Measurements from ENCODE around the gene STARD13. TPM values are rescaled to one million over a fixed set of nuclear protein-coding genes. Genes with fewer than 3 reads are reported as not detected.

STARD13 gene
- total and polyA plus RNA-seq, 8 donors, result 4.4 to 158 (median 44.0) TPM

DNA sequence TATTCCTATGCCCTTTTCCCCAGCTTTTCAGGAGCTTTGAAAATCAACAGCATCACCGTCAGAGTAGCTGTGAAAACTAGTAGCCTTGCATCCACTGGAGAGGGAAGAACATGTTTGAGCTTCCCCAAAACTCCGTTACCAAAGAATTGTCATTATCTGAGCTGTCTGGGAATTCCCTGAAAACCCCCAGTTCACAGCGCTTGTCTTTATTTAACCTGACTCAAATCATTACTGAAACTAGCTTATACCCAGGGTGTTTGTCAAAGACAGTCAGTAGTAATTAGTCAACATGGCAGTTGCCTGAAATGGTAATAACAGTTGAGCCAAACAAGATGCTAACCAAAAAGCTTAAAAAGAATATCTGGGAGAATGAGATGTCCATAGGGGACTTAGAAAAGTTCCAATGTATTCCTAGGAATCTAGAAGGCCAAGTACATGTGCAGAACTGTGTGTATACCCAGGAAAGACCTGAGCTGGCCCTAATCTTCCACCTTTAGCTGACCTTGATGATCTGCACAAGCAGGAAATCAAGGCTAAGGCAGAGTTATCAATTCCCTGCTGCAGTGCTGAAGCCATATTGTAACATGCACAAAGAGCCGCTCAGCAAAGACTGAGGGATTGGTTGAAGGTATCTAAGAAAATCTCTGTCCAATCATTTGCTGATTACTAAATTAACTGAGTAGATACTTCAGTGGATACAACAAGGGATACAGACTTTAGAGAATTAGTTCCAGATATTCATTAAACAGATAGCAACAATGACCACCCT, 138.5 kb downstream of the STARD13 start:
- intact Hi-C loops (cut with DNase I; ENCODE audit: low total_unique reads), result no loop called here
- WGBS, 5 donors, result 62 to 90% (median 74%) methylated on average over 4 of the region's 4 CpGs
- no peaks in the 10 kb centered on the region for H3K27me3 ChIP-seq

DNA sequence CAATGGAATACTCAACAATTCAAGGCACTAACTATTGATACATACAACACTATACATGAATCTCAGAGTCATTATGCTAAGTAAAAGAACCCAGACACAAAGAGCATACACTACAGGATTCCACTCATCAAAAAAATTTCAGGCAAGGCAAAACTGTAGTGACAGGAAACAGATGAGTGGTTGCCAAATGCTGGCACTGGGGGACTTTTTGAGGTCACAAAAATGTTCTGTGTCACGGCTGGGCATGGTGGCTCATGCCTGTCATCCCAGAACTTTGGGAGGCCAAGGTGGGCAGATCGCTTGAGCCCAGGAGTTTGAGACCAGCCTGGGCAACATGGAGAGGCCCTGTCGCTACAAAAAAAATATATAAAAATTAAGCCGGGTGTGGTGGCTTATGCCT, 139.9 kb downstream of the STARD13 start:
- DNase-seq, result no peak
- H3K4me1 ChIP-seq, result peaks cover 0 to 23% (median 8%) of the 10 kb centered on the region in 4 donors
- 83 to 95% (median 90%) methylated on average over 3 to 4 of the region's 4 CpGs for WGBS, 5 donors
- H3K4me3 ChIP-seq, result no peak overlapping the region
- no peaks in the 10 kb centered on the region for H3K27me3 ChIP-seq
- H3K27ac ChIP-seq, result no peak overlapping the region
- H3K9me3 ChIP-seq, result no peaks in the 10 kb centered on the region
- peaks cover 3 to 18% (median 13%) of the 10 kb centered on the region in 4 donors for H3K36me3 ChIP-seq
- intact Hi-C loops (cut with DNase I; ENCODE audit: low total_unique reads), result no loop called here
- TF ChIP-seq POLR2A (IDR thresholded peaks at IDR 0.05) (no peak), EP300 (IDR thresholded peaks at IDR 0.05) (no peak), POLR2AphosphoS5 (IDR thresholded peaks at IDR 0.05) (no peak)
- TF ChIP-seq, protein P1, sequence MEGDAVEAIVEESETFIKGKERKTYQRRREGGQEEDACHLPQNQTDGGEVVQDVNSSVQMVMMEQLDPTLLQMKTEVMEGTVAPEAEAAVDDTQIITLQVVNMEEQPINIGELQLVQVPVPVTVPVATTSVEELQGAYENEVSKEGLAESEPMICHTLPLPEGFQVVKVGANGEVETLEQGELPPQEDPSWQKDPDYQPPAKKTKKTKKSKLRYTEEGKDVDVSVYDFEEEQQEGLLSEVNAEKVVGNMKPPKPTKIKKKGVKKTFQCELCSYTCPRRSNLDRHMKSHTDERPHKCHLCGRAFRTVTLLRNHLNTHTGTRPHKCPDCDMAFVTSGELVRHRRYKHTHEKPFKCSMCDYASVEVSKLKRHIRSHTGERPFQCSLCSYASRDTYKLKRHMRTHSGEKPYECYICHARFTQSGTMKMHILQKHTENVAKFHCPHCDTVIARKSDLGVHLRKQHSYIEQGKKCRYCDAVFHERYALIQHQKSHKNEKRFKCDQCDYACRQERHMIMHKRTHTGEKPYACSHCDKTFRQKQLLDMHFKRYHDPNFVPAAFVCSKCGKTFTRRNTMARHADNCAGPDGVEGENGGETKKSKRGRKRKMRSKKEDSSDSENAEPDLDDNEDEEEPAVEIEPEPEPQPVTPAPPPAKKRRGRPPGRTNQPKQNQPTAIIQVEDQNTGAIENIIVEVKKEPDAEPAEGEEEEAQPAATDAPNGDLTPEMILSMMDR (IDR thresholded peaks at IDR 0.05), result no peak

More for the DNA sequence above, 138.5 kb downstream of the STARD13 start:
- Histone ChIP-seq H3K36me3 (peaks cover 0 to 7% (median 3%) of the 10 kb centered on the region in 4 donors), H3K27ac (no peak overlapping the region), H3K4me1 (peaks cover 0 to 29% (median 10%) of the 10 kb centered on the region in 4 donors), H3K4me3 (no peak overlapping the region), H3K9me3 (no peaks in the 10 kb centered on the region)
- no peak for TF ChIP-seq EP300 (IDR thresholded peaks at IDR 0.05)
- no peak for TF ChIP-seq POLR2A (IDR thresholded peaks at IDR 0.05)
- TF ChIP-seq, protein P1 (IDR thresholded peaks at IDR 0.05), result no peak
- no peak for TF ChIP-seq POLR2AphosphoS5 (IDR thresholded peaks at IDR 0.05)
- no peak for DNase-seq

DNA sequence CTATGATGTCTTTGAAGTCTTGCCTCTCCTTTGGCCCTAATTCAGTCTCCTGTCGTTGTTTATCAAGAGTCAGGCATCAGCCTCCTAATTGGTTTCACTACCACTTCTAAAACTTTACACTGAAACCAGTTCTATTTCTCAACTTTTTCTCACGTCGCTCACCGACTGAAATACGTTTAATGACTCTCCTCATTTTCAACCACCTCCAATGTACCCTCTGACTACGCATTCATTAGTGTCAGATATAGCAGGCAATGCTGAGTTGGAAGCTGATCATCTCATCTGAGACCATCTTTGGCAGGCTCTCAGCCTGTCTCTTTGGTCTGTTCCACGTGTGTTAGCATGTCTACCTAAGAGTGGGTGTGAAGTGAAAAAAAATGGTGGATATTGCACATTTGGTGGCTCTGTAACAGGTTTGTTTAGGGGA, 141.2 kb downstream of the STARD13 start:
- no peaks in the 10 kb centered on the region for H3K27me3 ChIP-seq
- no peak overlapping the region for H3K27ac ChIP-seq
- H3K36me3 ChIP-seq, result peaks cover 3 to 25% (median 21%) of the 10 kb centered on the region in 4 donors
- no peak overlapping the region for H3K4me3 ChIP-seq
- DNase-seq, result no peak
- 88 to 94% (median 91%) methylated on average over 7 of the region's 7 CpGs for WGBS, 5 donors
- TF ChIP-seq EP300 (IDR thresholded peaks at IDR 0.05), result no peak
- TF ChIP-seq POLR2A (IDR thresholded peaks at IDR 0.05), result no peak
- no peak for TF ChIP-seq POLR2AphosphoS5 (IDR thresholded peaks at IDR 0.05)
- TF ChIP-seq, protein P1 (IDR thresholded peaks at IDR 0.05), result no peak
- intact Hi-C loops (cut with DNase I; ENCODE audit: low total_unique reads), result no loop called here
- H3K4me1 ChIP-seq, result peaks cover 0 to 21% (median 5%) of the 10 kb centered on the region in 4 donors
- H3K9me3 ChIP-seq, result no peaks in the 10 kb centered on the region

DNA sequence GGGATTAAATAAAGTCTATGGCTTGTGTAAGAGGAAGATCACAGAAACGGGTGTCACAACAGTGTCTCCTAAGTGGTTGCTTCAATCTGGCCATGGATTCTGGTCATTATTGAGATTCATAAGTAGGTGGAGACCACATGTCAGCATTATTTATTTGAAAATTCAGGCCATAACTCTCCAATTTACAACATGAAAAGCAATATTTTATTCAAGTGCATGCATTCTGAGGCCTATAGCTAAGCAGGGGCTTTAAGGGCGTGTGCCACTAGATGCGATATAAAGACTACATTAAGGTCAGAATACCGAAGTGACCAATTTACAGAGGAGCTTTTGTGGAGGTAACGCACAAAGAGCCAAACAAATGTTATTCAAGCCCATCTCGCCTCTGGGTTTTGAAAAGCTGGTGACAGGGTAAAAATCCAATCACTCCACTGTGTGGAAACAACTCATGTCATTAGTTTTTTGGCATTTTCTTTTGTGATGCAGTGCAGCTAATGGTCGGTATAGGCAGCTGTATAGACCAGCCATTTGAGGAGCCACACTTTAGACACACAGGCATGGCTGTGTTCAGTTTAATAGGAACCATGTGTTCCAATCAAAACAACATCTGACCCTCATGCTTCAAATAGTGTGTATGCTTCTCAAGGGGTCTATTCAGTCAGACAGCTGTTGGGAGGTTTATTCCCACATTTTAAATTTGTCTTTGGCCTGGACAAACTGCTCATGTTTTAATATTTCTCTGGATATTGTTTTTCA, 145.6 kb downstream of the STARD13 start:
- 86 to 92% (median 91%) methylated on average over 7 of the region's 7 CpGs for WGBS, 5 donors
- Histone ChIP-seq H3K36me3 (peaks cover 5 to 60% (median 49%) of the 10 kb centered on the region in 4 donors), H3K9me3 (peaks cover 0 to 4% (median 0%) of the 10 kb centered on the region in 4 donors), H3K4me3 (no peak overlapping the region), H3K4me1 (peaks cover 0 to 21% (median 8%) of the 10 kb centered on the region in 4 donors), H3K27ac (no peak overlapping the region), H3K27me3 (no peaks in the 10 kb centered on the region)
- intact Hi-C loops (cut with DNase I; ENCODE audit: low total_unique reads), result no loop called here
- DNase-seq, result no peak
- TF ChIP-seq EP300 (IDR thresholded peaks at IDR 0.05), result no peak
- no peak for TF ChIP-seq POLR2A (IDR thresholded peaks at IDR 0.05)
- TF ChIP-seq, protein P1 (IDR thresholded peaks at IDR 0.05), result no peak
- TF ChIP-seq POLR2AphosphoS5 (IDR thresholded peaks at IDR 0.05), result no peak

Data from stomach (tissue), 9 donors.